Jurkat, Clone E6-1 (cell line): ENCODE measurements around the gene EIF4G2. TPM values are rescaled to one million over a fixed set of nuclear protein-coding genes. Genes with fewer than 3 reads are reported as not detected.
"Not testable (repeated sequence)": the region's sequence is repeated elsewhere in the genome, so short reads cannot be mapped to it uniquely, and the experiment has no call there.

ENCODE experiments used
- DNase-seq: peaks from one replicate; pipeline ENCODE4 v3.0.0-alpha.2; 2011; ENCODE audit warnings: low read depth, low spot score
- H3K4me3 ChIP-seq: 2 replicates; pipeline ENCODE4 v1.5.1; 2011; ENCODE audit warnings: mild to moderate bottlenecking, low read length, control low read depth, moderate library complexity
- polyA plus RNA-seq: library from polyadenylated mRNA; unstranded; fragments of >200 nt; gene quantifications from one replicate; pipeline ENCODE4 v1.2.1, GENCODE V29; 2012; ENCODE audit warnings: missing spikeins; ENCODE audit not compliant: insufficient read length, insufficient read depth

The EIF4G2 gene
- 867 TPM for polyA plus RNA-seq

- DNase-seq: peak; percentile 98
- H3K4me3 ChIP-seq: peak within 1 kb of the TSS; percentile 67
Measured at GRCh38 chr11:10808553-10809372, at the start of gene EIF4G2. Gene EIF4G2 (minus strand): TSS chr11:10808926.

DNA sequence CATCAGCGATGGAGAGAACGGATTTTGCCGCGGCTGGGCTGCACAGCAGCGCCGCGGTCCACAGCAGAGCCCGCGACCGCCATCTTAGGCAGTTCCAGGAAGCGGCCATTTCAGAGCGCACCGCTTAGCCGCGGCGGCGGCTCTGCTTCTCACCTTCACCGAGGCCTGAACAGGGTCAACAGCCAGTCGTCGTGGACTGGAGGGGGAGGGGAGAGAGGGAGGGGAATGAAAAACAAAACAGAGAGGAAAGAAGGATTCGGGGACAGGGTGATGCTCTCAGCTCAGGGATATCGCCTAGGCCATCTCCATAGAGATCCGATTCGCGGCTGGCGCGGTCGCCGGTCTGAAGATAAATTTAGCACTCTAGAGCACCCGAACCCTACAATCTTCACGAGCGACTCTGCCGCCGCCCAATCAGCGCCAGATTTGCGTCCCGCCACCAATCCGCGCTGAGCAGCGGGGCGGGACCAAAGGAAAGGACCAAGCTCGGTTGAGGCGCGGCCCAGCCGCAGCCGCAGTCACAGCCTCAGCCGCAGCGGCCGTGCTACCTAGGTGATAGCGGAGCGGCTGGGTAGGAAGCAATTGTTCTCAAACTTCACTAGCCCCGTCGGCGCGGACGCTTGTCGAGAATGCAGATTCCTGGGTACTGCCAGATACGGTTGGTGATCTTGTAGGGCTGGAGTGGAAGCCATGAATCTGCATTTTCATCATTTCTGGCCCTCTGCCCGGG lies 49.1 kb upstream of the EIF4G2 start, which contains the start of gene ZBED5:
Gene ZBED5 (minus strand): TSS at position 345 of the 730 bp plus-strand sequence. CDS start 3,108 bp downstream, outside the sequence.
- peak within 1 kb of the TSS; percentile 68 for H3K4me3 ChIP-seq
- DNase-seq: peak; percentile 97

DNA sequence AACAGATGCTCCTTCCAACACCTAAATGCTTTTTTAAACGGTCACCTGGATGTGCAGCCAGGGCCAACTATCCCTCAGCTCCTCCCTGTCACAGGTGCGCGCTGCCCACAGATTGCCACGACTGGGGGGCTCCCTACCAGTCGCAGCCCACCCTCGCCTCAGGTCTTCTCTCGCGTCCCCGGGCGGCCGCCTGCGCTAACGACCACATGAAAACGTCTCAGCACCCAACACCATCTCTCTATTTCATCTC lies 48.7 kb upstream of the EIF4G2 start:
- DNase-seq: no peak
- peak overlapping the region; percentile 68 for H3K4me3 ChIP-seq

DNA sequence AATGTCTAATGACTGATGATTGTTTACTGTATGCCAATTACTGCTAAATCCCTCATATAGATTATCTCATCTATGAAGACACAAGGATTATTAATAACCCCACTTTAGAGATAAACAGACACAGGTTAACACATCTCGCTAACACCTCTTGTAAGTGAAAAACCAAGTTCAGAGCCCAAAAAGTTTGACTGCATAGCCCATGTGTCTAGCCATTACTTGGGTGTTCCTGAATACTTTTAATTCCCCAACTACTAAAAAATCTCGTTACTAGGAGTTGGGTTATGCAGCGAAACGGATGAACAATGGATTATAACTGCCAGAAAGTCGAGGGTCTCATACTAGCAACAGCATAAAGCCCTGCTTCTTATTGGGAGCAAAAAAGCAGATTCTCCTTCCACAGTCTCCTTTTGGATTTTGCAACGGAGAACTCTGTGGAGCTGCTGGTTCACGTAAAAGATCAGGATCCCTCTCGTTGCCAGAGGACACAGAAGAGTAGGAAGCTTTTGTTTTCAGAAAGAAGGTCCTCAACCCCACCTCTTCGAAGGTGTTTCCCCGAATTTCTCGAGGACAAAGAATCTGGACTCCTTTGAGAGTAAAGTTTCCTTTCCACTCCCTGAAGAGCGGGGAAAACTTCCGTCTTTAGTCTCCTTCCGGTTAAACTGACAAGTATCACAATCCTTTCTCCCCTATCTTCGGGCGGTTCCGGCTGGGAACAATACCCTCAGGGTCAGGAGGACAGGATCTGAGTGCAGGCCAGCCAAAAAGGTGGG lies 48.1 kb upstream of the EIF4G2 start:
- H3K4me3 ChIP-seq: peak overlapping the region; percentile 68
- peak; percentile 40 for DNase-seq

GRCh38 chr11:10855295-10855694 lies 46.6 kb upstream of the EIF4G2 start:
- H3K4me3 ChIP-seq: no peak overlapping the region
- DNase-seq: no peak

- H3K4me3 ChIP-seq: no peak overlapping the region
- no peak for DNase-seq
Measured at GRCh38 chr11:10847960-10848860, 39.5 kb upstream of the EIF4G2 start.

DNA sequence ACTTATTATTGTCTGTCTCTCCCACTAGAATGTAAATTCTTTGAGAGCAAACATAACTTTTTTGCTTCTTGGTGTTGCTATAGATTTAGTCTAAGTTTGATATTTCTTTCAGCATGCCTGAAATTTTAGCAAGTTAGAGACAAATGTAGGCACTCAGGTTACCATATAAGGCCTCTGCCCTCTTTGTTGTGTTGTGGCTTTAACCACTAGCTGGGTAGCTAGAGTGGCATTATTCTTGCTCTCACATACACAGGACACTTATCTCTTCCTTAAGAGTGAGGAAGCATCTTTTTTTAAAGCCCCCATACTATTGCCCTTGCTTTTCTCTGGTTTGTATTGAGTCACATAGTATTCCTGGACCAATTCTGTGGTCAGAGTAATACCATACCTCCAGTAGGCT lies 37.9 kb upstream of the EIF4G2 start:
- no peak overlapping the region for H3K4me3 ChIP-seq

GRCh38 chr11:10845589-10845988 lies 36.9 kb upstream of the EIF4G2 start:
- no peak overlapping the region for H3K4me3 ChIP-seq
- DNase-seq: no peak

More for the DNA sequence above, 37.9 kb upstream of the EIF4G2 start:
- peak; percentile 41 for DNase-seq

DNA sequence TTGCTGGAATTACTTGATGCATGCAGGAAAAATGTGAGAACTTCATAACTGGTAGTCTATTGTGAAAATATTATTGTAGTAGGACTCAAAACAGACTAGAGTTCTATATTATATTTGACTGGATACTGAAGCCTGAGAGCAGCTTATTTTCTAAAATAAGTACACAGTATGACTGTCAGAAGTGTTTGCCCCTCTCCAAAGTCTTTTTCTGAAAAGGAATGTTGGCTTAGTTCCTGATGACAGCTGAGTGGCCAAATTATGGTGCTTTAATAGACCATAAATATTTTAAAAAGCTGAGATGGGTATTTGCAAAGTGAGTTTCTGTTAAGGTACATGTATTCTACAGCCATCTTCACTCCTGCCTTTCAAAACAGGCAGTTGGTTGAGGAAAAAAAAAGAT lies 36.1 kb upstream of the EIF4G2 start:
- no peak overlapping the region for H3K4me3 ChIP-seq
- DNase-seq: no peak

DNA sequence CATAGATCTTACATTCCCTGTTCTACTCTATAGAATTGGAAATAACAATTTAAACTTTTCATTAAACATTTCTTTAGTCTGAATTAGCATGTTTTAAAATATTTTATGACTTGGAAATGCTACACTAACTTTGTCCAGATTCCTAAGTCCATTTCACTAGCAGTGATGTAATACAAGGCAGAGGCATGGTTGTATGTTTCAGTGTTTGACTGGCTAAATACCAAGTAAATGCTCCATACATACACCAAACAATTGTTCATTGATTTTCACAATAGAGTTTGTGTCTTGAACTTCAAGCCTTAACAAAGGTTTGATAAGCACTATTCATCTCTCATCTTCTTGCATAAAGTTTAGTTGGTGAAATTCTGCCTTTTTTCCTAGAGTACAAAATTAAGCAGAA lies 35.6 kb upstream of the EIF4G2 start:
- DNase-seq: no peak
- no peak overlapping the region for H3K4me3 ChIP-seq

DNA sequence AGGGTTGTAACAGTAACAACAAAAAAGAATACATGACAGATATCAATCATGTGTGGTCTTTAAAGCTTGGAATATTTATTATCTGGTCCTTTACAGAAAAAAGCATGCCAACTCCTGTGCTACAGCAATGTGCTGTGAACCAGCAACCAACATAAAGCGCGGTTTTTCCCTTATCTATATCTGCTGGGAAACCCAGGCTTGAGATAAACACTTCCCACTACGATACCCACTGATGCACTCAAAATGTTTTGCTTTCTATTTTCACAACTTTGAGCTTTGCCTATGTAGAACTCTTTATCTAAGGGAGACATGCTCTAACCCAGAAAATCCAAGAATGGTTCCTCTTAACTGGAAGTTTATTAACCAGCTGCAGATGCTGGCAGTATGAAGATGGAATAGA lies 30.2 kb upstream of the EIF4G2 start:
- no peak overlapping the region for H3K4me3 ChIP-seq

GRCh38 chr11:10838083-10838482 lies 29.4 kb upstream of the EIF4G2 start:
- DNase-seq: no peak

More for the DNA sequence above, 30.2 kb upstream of the EIF4G2 start:
- DNase-seq: no peak

GRCh38 chr11:10836884-10837283 lies 28.2 kb upstream of the EIF4G2 start:
- not testable (repeated sequence) for DNase-seq, H3K4me3 ChIP-seq

More at GRCh38 chr11:10838083-10838482, 29.4 kb upstream of the EIF4G2 start:
- no peak overlapping the region for H3K4me3 ChIP-seq

DNA sequence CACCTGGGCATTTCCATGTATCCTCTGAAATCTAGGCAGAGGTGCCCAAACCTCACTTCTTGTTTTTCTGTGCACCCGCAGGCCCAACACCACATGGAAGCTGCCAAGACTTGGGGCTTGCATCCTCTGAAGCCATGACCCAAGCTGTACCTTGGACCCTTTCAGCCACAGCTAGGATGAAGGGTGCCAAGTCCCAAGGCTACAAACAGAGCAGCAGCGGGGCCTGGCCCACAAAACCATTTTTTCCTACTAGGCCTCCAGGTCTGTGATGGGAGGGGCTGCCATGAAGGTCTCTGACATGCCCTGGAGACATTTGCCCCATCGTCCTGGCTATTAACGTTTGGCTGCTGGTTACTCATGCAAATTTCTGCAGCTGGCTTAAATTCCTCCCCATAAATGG lies 20.4 kb upstream of the EIF4G2 start:
- DNase-seq: no peak

DNA sequence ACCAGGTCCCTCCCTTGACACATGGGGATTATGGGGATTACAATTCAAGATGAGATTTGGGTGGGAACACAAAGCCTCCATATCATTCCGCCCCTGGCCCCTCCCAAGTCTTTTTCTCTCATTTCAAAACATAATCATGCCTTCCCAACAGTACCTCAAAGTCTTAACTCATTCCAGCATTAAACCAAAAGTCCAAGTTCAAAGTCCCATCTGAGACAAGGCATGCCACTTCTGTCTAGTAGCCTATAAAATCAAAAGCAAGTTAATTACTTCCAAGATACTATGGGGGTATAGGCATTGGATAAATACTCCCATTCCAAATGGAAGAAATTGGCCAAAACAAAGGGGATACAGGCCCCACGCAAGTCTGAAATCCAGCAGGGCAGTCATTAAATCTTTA lies 19.7 kb upstream of the EIF4G2 start:
- no peak overlapping the region for H3K4me3 ChIP-seq

More for the DNA sequence above, 20.4 kb upstream of the EIF4G2 start:
- no peak overlapping the region for H3K4me3 ChIP-seq

GRCh38 chr11:10824888-10825287 lies 16.2 kb upstream of the EIF4G2 start:
- H3K4me3 ChIP-seq: no peak overlapping the region
- DNase-seq: no peak

More for the DNA sequence above, 19.7 kb upstream of the EIF4G2 start:
- DNase-seq: no peak

- no peak for DNase-seq
- H3K4me3 ChIP-seq: no peak overlapping the region
Measured at GRCh38 chr11:10823152-10823579, 14.4 kb upstream of the EIF4G2 start.

GRCh38 chr11:10822491-10822890 lies 13.8 kb upstream of the EIF4G2 start:
- not testable (repeated sequence) for H3K4me3 ChIP-seq, DNase-seq

DNA sequence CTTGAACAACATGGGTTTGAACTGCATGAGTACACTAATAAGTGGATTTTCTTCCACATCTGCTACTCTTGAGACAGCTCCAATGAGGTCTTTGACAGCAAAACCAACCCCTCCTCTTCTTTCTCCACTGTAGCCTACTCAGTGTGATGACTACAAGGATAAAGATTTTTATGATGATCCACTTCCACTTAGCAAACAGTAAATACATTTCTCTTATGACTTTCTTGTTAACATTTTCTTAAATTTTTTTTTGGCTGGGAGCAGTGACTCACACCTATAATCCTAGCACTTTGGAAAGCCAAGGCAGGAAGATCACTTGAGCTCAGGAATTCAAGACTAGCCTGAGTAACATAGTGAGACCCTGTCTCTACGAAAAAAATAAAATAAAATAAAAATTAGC lies 9.9 kb upstream of the EIF4G2 start:
- H3K4me3 ChIP-seq: no peak overlapping the region
- DNase-seq: no peak
